DND-41 (cell line): ENCODE measurements around the gene SEBOX.

Experiments
- ATAC-seq: fragments of 200-7000 bp; cut with Tn5 transposase; 3 replicates; pipeline ENCODE4 v1.9.1; 2021; ENCODE audit warnings: low read depth; ENCODE audit not compliant: insufficient read depth
- DNase-seq: peaks from one replicate; pipeline ENCODE4 v3.0.0-alpha.2; 2020
- H2AFZ ChIP-seq: 2 replicates; pipeline ENCODE4 v1.6.0; 2012; ENCODE audit warnings: low read depth, low read length
- H3K27ac ChIP-seq: 2 replicates; pipeline ENCODE4 v1.5.1; 2012; ENCODE audit warnings: low read length, inconsistent platforms
- H3K27me3 ChIP-seq: fragments of 200-600 bp; sonication (generic); 2 replicates; pipeline ENCODE4 v1.6.0; 2012; ENCODE audit warnings: low read length, mild to moderate bottlenecking, inconsistent platforms; ENCODE audit not compliant: insufficient read depth, poor library complexity
- H3K36me3 ChIP-seq: 2 replicates; pipeline ENCODE4 v1.5.1; 2012; ENCODE audit warnings: low read length, inconsistent platforms; ENCODE audit not compliant: insufficient read depth
- H3K4me1 ChIP-seq: 2 replicates; pipeline ENCODE4 v1.5.1; 2012; ENCODE audit warnings: mild to moderate bottlenecking, low read length; ENCODE audit not compliant: insufficient read depth
- H3K4me2 ChIP-seq: 2 replicates; pipeline ENCODE4 v1.6.0; 2012; ENCODE audit warnings: mild to moderate bottlenecking, moderate library complexity, low read length, inconsistent platforms; ENCODE audit not compliant: insufficient read depth
- H3K4me3 ChIP-seq, 2 experiments: fragments of 200-600 bp in 1 of 2; shearing (Covaris generic) in 1 of 2; 2 replicates each; pipeline ENCODE4 v1.5.1; 2012 to 2016; ENCODE audit warnings: inconsistent platforms in 2 of 2, low read length in 2 of 2, mild to moderate bottlenecking in 2 of 2, low read depth in 1 of 2, moderate library complexity in 1 of 2
- H3K79me2 ChIP-seq: 2 replicates; pipeline ENCODE4 v1.6.0; 2012; ENCODE audit warnings: low read length, inconsistent platforms; ENCODE audit not compliant: insufficient read depth
- H3K9ac ChIP-seq: 2 replicates; pipeline ENCODE4 v1.6.0; 2012; ENCODE audit warnings: low read depth, mild to moderate bottlenecking, inconsistent platforms, low read length, moderate library complexity
- H3K9me3 ChIP-seq: 2 replicates; pipeline ENCODE4 v1.5.1; 2012; ENCODE audit warnings: low read length, moderate library complexity, mild to moderate bottlenecking, inconsistent platforms; ENCODE audit not compliant: insufficient read depth, severe bottlenecking
- H4K20me1 ChIP-seq: 2 replicates; pipeline ENCODE4 v1.6.0; 2012; ENCODE audit warnings: low read length; ENCODE audit not compliant: insufficient read depth
- CTCF ChIP-seq: IDR thresholded peaks from 2 replicates; pipeline ENCODE4 v1.5.1; 2012; ENCODE audit warnings: borderline replicate concordance, low read length, moderate library complexity, mild to moderate bottlenecking; ENCODE audit not compliant: poor library complexity, severe bottlenecking; ENCODE audit errors: extremely low read depth
- EZH2 ChIP-seq: IDR thresholded peaks from 3 replicates; pipeline ENCODE4 v1.6.1; 2012; ENCODE audit warnings: borderline replicate concordance, low read depth, mild to moderate bottlenecking, moderate library complexity, low read length, inconsistent platforms; ENCODE audit not compliant: severe bottlenecking

SEBOX gene

GRCh38 chr17:28407974-28408306 lies 42.9 kb upstream of the SEBOX start:
- H3K4me2 ChIP-seq, result no peak overlapping the region
- no peak overlapping the region for H3K4me3 ChIP-seq
- H4K20me1 ChIP-seq, result no peaks in the 10 kb centered on the region; the same call in 1 of the 2 replicates
- H3K9me3 ChIP-seq, result no peaks in the 10 kb centered on the region
- H3K36me3 ChIP-seq, result no peaks in the 10 kb centered on the region
- H3K9ac ChIP-seq, result no peak overlapping the region
- ATAC-seq (no peak), DNase-seq (no peak)
- no peaks in the 10 kb centered on the region for H3K79me2 ChIP-seq
- no peak overlapping the region for H2AFZ ChIP-seq
- peaks cover 28% of the 10 kb centered on the region for H3K27me3 ChIP-seq
- no peaks in the 10 kb centered on the region for H3K4me1 ChIP-seq
- TF ChIP-seq EZH2, result no peak
- no peak for TF ChIP-seq CTCF
- H3K27ac ChIP-seq, result no peak overlapping the region

GRCh38 chr17:28407130-28407973 lies 42.4 kb upstream of the SEBOX start:
- Histone ChIP-seq H3K27me3 (peaks cover 28% of the 10 kb centered on the region), H3K9me3 (no peaks in the 10 kb centered on the region), H3K4me3 (no peak overlapping the region), H3K79me2 (no peaks in the 10 kb centered on the region), H2AFZ (no peak overlapping the region), H4K20me1 (no peaks in the 10 kb centered on the region; the same call in 1 of the 2 replicates), H3K9ac (no peak overlapping the region), H3K27ac (no peak overlapping the region), H3K36me3 (no peaks in the 10 kb centered on the region), H3K4me2 (no peak overlapping the region), H3K4me1 (no peaks in the 10 kb centered on the region)
- ATAC-seq (no peak), DNase-seq (no peak)
- no peak for TF ChIP-seq CTCF
- TF ChIP-seq EZH2, result no peak

GRCh38 chr17:28406473-28406814 lies 41.4 kb upstream of the SEBOX start:
- Histone ChIP-seq H3K79me2 (no peaks in the 10 kb centered on the region), H3K9me3 (no peaks in the 10 kb centered on the region), H4K20me1 (no peaks in the 10 kb centered on the region; the same call in 1 of the 2 replicates), H2AFZ (no peak overlapping the region), H3K4me2 (no peak overlapping the region), H3K9ac (no peak overlapping the region), H3K4me3 (no peak overlapping the region), H3K27me3 (peaks cover 21% of the 10 kb centered on the region), H3K36me3 (no peaks in the 10 kb centered on the region), H3K27ac (no peak overlapping the region), H3K4me1 (no peaks in the 10 kb centered on the region)
- DNase-seq (no peak), ATAC-seq (no peak)
- TF ChIP-seq EZH2 (no peak), CTCF (no peak)
